A549 treated with GW870086 at 1 μM for 4 hours (cell line): ENCODE results near the gene ZNF629. TPM values are rescaled to one million over a fixed set of nuclear protein-coding genes. Genes with fewer than 3 reads are reported as not detected.

Source experiments
- total RNA-seq: library from RNA; stranded (reverse); fragments of 200-300 nt; extraction: Qiagen RNA extraction; gene quantifications from 5 replicates; pipeline ENCODE4 v1.2.3, GENCODE V29; 2022; ENCODE audit warnings: low read depth

Gene ZNF629
- 15.4 to 18.3 TPM (median 18.0 TPM) in 5 replicates for total RNA-seq

GRCh38 chr16:30786936-30787612, at the start of gene ZNF629:
ZNF629 (minus strand) TSS chr16:30787205; CDS start chr16:30784482, 2,723 bp downstream.

GRCh38 chr16:30761928-30762902, 24.8 kb downstream of the ZNF629 start, which contains the start of the genes CFAP119 and RNF40:
CFAP119 (minus strand) TSS chr16:30762062; CDS start chr16:30761748, 314 bp downstream.
RNF40 (plus strand) TSS chr16:30762322; CDS start chr16:30762546, 224 bp downstream.

GRCh38 chr16:30747799-30748633, 39.0 kb downstream of the ZNF629 start, which contains the start of gene PHKG2:
PHKG2 (plus strand) TSS chr16:30748425; CDS start chr16:30748821, 396 bp downstream.

Other genes with a start within 250 kb of the ZNF629 start
- gene ZNF764, start 228.8 kb downstream of the ZNF629 start, total RNA-seq: 4.2 to 6.6 TPM (median 6.2 TPM) in 5 replicates
- gene ZNF688, start 215.5 kb downstream of the ZNF629 start, total RNA-seq: 5.5 to 8.0 TPM (median 6.7 TPM) in 5 replicates
- gene ZNF785, start 201.5 kb downstream of the ZNF629 start, total RNA-seq: not detected in 5 replicates
- 7.3 to 9.9 TPM (median 8.5 TPM) in 5 replicates for gene ZNF689, start 176.8 kb downstream of the ZNF629 start, total RNA-seq
- gene PRR14, start 136.2 kb downstream of the ZNF629 start, total RNA-seq: 20.5 to 24.8 TPM (median 22.6 TPM) in 5 replicates
- 29.0 to 42.4 TPM (median 40.9 TPM) in 5 replicates for gene FBRS, start 128.8 kb downstream of the ZNF629 start, total RNA-seq
- gene SRCAP, start 88.0 kb downstream of the ZNF629 start, total RNA-seq: 10.9 to 27.0 TPM (median 21.2 TPM) in 5 replicates
- 23.5 to 29.4 TPM (median 28.8 TPM) in 5 replicates for gene PHKG2, start 38.8 kb downstream of the ZNF629 start, total RNA-seq
- 5.6 to 9.2 TPM (median 7.7 TPM) in 5 replicates for gene CFAP119, start 25.1 kb downstream of the ZNF629 start, total RNA-seq
- 71.8 to 88.1 TPM (median 83.4 TPM) in 5 replicates for gene RNF40, start 24.9 kb downstream of the ZNF629 start, total RNA-seq
- 26.1 to 42.8 TPM (median 37.7 TPM) in 5 replicates for gene BCL7C, start 106.9 kb upstream of the ZNF629 start, total RNA-seq
- gene CTF1, start 109.4 kb upstream of the ZNF629 start, total RNA-seq: 0.13 to 0.39 TPM (median 0.23 TPM) in 4 of 5 replicates, not detected in the other
- gene FBXL19, start 136.4 kb upstream of the ZNF629 start, total RNA-seq: 12.9 to 20.9 TPM (median 19.0 TPM) in 5 replicates
- 10.0 to 14.0 TPM (median 12.7 TPM) in 5 replicates for gene ORAI3, start 161.9 kb upstream of the ZNF629 start, total RNA-seq
- gene SETD1A, start 170.5 kb upstream of the ZNF629 start, total RNA-seq: 13.9 to 22.3 TPM (median 19.3 TPM) in 5 replicates
- gene HSD3B7, start 198.0 kb upstream of the ZNF629 start, total RNA-seq: 14.0 to 17.1 TPM (median 14.3 TPM) in 5 replicates
- 1.5 to 2.2 TPM (median 2.0 TPM) in 5 replicates for gene STX1B, start 223.4 kb upstream of the ZNF629 start, total RNA-seq
- 57.2 to 70.6 TPM (median 65.1 TPM) in 5 replicates for gene STX4, start 246.4 kb upstream of the ZNF629 start, total RNA-seq